ENCODE data around the gene FCN3.
"Not testable (repeated sequence)": the region's sequence is repeated elsewhere in the genome, so short reads cannot be mapped to it uniquely, and the experiment has no call there.

FCN3 gene

DNA sequence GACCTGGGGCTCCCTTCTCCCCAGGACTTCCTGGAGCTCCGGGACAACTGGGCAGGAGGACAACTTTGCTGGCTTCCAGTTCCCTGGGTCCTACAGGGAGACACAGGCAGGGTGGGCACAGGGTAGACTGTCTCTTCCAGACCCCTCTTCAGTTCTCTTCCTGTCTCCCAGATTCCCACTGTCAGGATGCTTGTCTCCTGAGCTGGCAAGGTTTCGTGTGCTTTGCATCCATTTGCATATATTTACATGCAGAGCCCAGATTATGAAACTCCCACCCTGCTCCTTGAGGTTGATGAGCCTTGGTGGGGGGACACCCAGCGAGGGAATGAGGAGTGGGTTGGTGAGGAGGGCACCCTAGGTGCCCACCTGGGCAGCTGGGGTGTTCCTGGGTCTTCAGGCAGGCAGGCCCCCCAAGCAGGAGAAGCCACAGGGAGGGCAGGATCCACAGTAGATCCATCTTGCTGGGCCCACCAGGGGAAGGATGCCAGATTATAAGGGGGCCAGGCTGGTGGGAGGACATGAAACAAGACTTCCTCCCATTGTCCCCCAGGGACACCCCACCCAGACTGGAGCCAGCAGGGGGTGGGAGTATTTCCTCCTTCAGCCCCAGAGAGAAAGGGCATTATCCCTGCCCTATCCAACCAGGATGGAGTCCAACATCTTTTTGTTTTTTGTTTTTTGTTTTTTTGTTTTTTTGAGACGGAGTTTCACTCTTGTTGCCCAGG, at the start of gene FCN3:
Gene FCN3, minus strand, starts transcription at position 463 of the 725 bp plus-strand sequence. Its CDS starts 6 bp downstream, at position 457.
- DNase-seq (ENCODE audit: low read depth in 2 of 2) = no peak

DNA sequence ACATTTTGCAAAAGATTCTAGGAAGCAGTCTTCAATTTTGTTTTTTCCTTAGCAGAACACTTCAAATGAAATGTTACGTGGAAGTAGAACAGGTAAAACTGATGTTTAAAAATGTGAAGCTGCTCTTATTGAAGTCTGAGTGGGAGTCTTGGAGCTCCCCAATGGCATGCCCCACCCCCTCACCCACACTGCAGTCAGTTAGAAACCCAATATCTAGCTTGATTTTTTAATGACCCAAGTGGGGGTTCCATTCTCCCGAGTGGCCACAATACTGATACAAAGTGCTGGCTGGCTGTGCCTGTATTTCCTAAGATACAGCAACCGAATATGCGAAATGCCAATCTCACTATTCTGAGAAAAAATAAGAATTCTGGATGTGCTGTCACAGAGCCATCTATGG, 49.1 kb upstream of the FCN3 start:
- no peak for DNase-seq (ENCODE audit: low read depth in 2 of 2)

DNA sequence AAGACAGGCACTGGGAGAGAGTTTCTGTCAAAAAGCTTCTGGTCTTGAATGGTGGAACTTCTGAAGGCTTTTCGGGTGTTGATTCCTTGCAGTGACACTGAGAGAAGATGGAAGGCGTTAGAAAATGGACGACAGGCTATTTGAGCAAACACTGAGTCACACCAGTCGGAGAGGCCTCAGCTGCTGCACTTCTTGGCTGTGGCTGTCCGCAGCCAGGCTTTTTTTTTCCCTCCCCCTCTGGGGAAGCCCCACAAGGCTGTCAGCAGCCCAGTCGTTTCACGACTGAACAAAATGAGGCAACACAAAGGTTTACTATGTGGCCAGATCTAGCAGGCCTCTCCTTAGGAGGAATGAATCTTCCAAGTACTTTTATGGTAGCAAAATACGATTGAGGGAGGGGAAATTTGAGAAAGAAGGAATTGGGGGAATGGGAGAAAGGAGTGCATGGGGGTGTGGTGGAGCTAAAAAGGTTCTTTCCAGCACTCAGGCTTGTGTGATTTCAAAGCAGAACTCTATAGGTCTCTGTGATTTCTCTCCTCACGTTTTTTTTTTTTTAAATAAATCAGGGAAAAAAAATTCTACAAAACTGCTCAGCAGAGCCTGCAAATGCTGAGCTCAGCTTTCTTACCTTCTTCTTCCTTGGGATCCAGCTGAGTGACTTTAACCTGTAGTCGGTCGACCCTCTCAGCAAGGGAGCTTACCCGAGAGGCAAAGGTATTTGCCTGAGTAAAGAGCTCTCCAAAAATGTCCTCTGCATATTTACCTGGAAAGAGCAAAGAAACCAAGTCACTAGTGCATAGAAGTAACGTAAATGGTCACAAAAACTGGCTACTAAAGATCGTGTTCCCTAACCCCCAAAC, 43.9 kb upstream of the FCN3 start:
- DNase-seq (ENCODE audit: low read depth in 2 of 2) = no peak

DNA sequence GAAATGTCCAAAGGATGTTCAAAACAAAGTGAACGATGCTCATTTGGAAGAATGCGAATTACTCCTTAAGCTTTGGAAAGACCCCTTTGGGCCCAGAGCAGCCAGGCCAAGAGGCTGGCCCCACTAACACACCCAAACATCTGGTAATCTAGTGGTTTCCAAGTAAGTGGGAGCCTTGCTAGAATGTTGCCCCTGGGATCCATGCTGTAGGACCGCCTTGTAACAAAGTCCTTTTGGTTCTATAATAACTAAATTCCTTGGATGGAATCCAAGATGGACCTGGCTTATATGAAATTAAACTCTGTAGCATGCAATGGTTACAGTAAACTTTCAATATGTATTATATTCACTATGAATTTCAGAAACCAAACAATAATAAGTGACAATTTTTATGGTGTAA, 43.1 kb upstream of the FCN3 start:
- no peak for DNase-seq (ENCODE audit: low read depth in 2 of 2)

DNA sequence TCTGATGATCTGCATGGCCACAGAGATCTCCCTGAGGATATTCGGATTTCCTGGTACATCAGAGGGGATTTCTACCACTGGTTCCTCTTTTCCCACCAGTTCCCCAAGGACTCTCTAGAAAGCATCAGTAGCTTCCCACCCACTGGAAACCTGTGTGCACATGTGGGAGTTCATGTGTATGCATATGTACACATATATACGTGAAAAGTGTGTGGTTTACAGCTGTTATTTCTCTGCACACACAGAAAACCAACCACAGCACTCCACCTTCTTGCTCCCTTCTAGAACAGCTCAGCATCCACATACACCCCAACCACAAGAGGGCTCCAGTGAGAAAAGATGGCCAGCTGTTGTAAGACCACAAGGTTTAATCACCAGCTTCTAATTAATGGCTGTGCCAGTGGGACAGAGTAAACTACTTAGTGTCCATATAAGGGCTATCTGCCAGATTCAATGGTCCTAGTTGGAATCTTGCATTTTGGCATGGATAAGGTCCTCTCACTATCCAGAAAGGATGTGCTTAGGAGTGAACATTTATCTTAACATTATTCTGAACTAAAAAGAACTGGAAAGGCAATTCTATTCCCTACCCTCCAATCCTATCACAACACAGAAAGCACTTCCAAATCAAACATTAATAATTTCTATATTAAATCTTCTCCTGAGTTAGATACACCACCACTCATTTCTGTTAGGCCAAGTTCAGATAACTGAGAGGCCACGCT, 41.9 kb upstream of the FCN3 start:
- no peak for DNase-seq (ENCODE audit: low read depth in 2 of 2)

DNA sequence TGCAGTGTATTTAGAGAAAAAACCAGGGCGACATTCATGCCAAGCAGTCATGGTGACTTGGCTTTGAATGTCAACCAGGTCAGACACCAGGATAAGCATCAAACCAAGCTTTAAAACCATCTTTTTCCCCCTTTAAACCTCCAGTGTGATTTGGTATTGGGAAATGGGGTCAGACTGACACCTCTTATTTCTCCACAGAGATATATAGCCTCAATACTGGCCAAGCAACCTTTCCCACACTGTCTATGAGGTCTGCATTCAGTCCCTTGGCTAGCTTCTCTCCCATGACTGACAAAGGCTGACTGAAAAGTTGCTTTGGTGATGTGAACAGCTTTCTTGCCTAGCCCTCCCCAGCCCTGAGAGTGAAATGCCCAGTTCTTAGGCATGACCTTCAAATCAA, 39.5 kb upstream of the FCN3 start:
- no peak for DNase-seq (ENCODE audit: low read depth in 2 of 2)

DNA sequence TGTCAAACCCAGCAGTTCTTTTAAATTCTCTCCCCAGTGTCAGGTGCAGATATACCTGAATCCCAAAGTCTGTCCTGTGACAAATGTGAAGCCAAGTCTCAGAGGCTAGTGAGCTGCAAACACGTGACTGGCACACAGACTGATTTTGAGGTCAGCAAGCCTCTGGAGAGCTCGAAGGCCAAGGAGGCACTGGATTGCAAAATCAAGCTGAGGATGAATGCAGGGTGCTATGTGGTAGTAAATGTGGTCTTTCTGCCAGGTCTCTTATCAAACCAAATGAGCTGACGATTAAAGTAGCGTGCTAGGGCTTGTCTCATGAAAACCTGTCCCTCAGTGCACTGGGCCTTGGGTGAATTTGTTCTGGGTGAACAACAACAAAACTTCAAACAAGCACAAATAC, 38.4 kb upstream of the FCN3 start:
- no peak for DNase-seq (ENCODE audit: low read depth in 2 of 2)

DNA sequence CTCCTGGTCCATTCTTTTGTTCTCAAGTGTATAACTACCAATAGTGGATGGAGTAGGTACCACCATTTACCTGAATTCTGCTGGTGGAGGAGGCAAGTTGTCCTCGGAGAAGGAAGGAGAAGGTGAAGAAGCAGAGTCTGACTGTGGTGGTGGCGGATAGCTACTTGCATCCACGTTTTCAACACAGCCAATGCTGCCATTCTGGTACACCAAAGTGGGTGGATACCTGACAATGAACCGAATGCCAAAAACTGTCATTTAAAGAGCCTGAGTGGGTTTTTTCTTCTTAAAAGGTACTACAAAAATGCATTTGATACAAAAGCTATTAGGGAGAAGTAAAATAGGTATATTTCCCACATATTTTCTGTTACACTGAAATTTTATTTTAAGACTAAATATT, 37.9 kb upstream of the FCN3 start:
- DNase-seq (ENCODE audit: low read depth in 2 of 2) = no peak

DNA sequence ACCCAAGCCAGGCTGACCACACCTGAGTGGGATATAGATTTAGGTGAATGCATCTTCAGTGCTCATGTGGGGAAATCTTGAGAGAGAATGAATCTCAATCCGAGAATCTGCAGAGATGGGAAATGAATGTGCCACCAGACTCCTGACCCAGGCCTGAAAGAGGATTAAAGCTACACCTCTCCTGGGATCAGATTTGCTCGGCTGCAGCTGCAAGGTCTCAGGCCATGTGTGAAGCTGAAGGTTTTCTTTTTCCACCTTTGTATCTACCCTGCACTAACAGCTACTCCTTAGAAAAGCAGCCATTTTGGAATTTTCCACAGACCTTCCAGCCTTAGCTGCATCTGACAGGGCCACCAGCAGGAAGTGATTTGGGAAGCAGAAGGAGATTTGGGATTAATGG, 36.1 kb upstream of the FCN3 start:
- no peak for DNase-seq (ENCODE audit: low read depth in 2 of 2)

DNA sequence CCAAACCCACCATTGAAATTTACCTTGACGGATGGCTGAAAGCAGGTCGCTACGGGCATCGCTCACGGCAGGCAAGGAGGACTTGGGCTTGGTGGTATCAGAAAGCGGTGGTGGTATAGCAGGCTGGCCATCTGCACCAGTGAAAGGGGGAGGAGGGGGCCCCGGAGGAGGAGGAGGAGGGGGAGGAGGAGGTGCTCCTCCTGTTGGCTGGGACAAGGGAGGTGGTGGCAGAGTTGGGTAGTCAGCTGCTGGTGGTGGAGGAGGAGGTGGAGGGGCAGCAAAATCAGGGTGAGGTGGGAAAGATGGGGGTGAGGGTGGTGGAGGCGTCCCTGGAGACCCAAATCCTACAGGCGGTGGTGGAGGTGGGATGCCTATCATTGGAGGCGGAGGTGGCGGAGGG, 35.0 kb upstream of the FCN3 start:
- no peak for DNase-seq (ENCODE audit: low read depth in 2 of 2)

DNA sequence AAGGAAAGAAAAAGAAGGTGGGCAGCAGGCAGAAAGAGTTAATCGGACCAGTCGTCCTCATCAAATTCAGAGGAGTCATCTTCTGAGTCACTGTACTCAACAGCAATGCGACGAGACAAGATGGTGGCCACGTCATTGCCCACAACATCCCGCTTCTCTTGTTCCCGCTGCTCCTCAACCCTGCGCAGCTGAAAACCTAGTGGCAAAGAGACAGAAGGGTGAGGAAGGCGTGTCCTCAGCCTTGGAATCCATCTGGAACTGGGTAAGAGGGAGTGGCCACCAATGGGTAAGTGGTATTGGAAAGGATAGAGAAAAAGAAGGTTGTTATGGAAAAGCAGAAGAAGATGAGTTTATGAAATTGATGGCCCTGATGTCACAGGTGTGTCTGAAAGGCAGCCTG, 33.5 kb upstream of the FCN3 start:
- DNase-seq (ENCODE audit: low read depth in 2 of 2) = no peak

DNA sequence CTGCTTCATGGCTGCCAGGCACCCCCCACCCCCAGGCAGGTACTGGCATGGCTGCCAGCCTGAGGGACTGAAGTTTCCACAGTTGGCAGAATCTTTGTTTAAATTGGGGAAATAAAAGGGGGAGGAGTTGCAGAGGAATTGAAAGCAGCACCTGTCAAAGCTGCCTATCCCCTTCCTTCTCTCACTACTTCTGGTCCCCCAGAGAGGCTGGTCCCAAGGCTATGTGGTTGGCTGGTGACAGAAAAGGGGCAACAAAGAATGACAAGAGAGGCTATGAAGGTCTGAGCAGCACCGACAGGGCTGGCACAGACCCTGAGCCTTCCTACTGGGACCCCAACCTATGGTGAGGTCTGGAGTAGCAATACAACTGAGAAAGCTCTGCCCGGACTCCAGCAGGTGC, 32.2 kb upstream of the FCN3 start:
- DNase-seq (ENCODE audit: low read depth in 2 of 2) = not testable (repeated sequence)

DNA sequence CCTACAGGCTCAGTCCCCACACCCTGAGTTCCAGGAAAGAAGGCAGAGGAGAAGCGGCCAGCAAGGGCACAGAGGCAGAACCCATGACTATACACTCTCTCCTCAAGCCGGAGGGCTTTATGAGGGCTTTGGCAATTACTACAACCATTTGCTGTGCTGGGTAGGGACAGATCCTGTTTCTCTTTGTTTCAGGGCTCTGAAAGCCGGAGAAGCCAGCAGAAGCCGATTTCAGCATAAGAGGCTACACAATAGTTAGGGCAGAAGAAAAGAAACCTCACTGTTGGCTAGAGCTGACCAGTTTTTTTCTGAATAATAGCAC, 31.7 kb upstream of the FCN3 start:
- no peak for DNase-seq (ENCODE audit: low read depth in 2 of 2)

DNA sequence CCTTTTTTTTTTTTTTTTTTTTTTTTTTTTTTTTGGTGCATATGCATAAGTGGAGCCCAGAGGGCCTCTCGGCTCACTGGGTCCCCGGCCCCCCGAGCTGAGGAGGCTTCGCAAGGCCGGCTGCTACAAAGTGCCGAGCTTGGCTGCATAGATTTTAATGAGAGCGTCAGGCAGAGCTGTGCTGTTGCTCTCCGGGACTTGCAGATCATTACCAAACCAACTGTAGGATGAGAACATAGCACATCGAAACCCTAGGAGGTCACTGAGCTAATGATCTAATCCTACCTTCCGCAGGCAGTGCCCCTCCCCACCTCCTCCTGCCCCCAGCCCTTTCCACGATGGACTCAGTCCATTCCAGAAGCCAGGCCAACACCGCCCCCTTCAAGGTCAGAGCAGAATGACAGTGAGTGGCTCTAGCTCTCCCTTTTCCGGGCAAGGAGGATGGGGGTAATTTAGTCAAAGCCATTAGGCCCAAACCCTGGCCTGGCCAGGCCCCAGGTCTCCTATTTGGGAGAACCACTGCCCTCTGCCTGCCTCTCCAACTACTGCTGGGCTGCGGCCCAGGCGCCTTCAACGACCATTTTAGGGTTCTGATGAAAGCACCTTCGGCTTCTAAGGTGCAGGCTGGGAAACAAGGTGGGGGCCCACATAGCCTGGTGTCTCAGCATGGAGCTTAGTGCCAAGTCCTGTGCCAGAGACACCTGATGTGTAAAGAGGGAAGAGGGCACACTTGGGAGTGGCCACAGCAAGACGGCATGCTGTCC, 31.2 kb upstream of the FCN3 start:
- DNase-seq (ENCODE audit: low read depth in 2 of 2) = not testable (repeated sequence)

DNA sequence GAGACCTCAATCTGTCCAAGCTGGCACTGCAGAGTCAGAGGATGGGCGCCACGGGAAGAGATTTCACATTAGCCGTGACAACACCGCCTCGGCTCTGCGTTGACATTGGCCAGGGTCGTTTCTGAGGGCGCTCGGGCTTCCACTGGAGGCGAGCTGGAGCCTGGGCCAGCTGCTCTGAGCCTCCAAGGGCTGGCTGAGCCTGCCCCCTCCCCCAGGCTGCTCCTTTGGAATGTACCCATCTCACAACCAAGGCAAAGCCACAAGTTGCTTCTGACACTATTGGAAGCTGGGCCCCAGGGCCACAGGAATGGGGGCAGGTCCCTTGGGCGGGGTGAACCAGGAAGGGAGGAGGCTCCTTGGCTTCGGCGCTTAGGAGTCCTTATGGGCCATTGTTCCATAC, 30.4 kb upstream of the FCN3 start:
- no peak for DNase-seq (ENCODE audit: low read depth in 2 of 2)

DNA sequence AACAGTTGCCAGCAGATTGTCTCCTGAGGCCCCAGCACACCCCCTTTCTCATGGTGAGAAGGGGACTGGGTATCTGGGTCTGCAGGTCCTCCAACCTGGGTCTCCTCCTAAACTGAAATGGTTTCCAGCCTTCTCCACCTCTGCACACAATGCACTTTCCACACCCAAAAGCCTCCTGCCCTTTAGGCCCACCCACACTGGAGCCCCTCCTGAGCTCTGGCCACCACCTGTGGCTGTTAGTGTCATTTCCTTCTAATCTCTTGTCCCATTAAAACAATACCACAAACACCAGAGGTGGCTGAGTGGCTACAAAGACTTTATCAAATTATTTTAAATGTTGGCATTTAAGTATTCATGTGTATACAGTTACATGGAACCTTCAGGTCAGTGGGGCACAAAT, 29.3 kb upstream of the FCN3 start:
- no peak for DNase-seq (ENCODE audit: low read depth in 2 of 2)

DNA sequence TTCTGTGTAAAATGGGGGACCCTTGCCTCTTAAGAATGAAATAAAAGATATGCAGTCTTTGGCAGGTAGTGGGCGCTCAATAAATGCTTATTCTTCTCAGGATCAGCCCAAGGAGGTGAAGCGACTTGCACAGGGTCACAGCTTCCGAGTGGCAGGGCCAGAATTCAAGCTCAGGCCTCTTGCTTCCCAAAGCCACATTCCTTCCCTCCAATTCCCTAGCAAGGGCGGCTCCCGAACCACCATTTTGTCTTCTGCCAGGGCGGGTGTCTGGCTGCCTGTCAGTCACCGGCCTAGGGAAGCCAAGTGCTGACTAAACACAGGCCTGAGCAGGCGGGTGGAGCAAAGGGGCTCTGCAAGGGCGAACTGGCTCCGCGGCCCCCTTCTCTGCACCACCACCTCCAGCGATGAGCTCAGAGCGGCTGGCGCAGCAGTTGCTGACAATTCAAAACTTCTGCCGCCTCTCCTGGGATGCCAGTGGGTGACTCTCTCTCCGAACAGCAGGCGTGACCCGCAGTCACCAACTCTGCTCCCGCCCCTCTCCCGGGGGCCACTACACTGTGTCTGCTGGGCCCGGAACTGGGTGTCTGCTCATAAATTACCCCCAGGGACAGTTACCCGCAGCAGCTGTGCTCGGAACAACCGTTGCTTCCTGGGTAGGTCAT, 28.6 kb upstream of the FCN3 start:
- no peak for DNase-seq (ENCODE audit: low read depth in 2 of 2)

DNA sequence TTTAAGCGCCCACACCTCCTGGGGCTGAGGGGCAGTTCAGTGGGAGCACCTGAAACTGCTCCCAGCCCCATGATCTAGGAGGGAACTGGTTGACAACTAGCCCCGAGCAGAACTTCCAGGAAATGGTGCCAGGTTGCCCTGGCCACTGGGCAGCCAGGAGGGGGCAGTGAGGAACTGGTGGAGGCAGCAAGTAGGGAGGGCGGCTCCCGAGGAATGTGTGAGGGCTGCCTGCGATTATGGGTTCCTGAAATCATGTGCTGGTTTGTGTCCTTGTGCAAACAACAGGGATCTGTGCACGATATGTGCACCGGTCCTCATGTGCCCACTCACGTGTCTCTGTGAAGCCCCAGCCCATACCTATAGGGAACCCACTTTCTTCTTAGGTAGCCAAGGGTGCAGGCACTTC, 27.7 kb upstream of the FCN3 start:
- DNase-seq (ENCODE audit: low read depth in 2 of 2) = no peak

DNA sequence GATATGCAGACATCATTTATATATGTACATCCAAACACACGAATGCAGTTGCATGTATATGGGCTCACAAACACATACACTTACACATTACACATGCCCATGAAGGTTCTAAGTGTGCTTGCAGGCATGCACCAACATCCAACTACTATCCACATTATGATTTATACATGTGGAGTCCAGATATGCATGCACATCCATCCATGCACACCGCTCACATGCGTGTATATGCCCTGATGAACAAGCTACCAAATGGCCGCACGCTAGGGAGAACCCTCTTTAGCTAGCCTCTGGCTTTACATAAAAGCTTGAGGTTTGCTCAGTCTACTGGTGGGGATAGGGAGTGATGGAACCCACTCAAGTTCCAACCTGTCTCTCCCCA, 26.3 kb upstream of the FCN3 start:
- no peak for DNase-seq (ENCODE audit: low read depth in 2 of 2)

DNA sequence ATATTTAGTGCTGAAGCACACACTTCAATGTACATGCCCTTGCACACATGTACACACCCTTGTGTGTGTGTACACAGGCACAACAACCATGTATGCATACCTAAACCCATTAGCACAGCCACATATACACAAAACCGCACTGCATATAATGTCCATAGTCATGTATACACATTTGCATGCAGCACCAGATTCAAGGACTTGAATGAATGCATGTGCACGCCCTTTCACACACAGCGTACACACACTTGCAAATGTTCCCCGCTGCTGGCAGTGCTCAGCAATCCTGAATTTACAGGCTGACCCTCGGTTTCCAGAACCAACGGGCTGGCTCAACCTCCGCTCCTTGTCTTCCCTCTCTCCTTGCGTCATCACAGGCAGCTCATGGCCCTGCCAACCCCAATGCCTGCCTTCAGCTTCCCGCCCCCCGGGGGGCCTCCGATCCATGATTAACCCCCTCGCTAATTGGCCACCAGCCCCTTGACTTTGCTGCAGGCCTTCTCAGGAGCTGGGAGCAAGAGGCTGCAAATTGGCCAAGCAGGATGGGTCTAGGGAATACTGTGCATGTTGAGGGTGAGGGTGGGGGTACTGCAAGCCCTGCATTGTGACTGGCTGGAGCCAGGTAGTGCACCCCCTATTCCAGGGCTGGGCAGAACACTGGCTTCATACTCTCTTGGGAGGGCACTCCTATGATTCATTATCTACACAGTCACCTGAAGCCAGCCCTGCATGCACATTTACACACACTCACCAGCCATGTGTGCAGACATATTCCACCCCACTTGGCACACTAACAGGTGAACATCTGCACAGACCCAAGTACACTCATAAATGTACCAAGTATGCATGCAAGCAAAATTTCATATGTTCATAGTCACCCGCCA, 25.7 kb upstream of the FCN3 start:
- no peak for DNase-seq (ENCODE audit: low read depth in 2 of 2)
